PC-3 (cell line): ENCODE results near the gene UBAC2. TPM values are rescaled to one million over a fixed set of nuclear protein-coding genes. Genes with fewer than 3 reads are reported as not detected.

Experiments used
- ATAC-seq: fragments of 200-7000 bp; cut with Tn5 transposase; 2 replicates; pipeline ENCODE4 v1.9.1; 2020; ENCODE audit warnings: mild to moderate bottlenecking, moderate library complexity
- BruUV-seq: library from RNA; stranded (reverse); fragments of 400-500 nt; replicated peaks from 2 replicates; lab custom pipeline; 2021; lab: Mats Ljungman, UMichigan
- CTCF ChIA-PET: fragments of 300-600 bp; sonication (Branson Sonifier 250); formaldehyde crosslinking; loops from one replicate; lab custom pipeline; 2022; ENCODE audit warnings: antibody characterized with exemption; lab: Charles Lee
- POLR2A ChIA-PET: fragments of 300-600 bp; sonication (Branson Sonifier 250); formaldehyde crosslinking; loops from one replicate; lab custom pipeline; 2022; ENCODE audit warnings: antibody characterized with exemption; ENCODE audit not compliant: unreplicated experiment; lab: Charles Lee
- DNase-seq: peaks from one replicate; pipeline ENCODE4 v3.0.0-alpha.2; 2015
- H2AFZ ChIP-seq: fragments of 300-600 bp; sonication (generic); 2 replicates; pipeline ENCODE4 v1.6.0; 2016; ENCODE audit warnings: antibody characterized with exemption, low read length
- H3F3A ChIP-seq: fragments of 300-600 bp; sonication (generic); one replicate; pipeline ENCODE4 v1.6.0; 2017; ENCODE audit warnings: antibody characterized with exemption, low read length, control low read depth, mild to moderate bottlenecking; ENCODE audit not compliant: unreplicated experiment
- H3K27ac ChIP-seq: fragments of 300-600 bp; sonication (generic); 2 replicates; pipeline ENCODE4 v1.5.1; 2016; ENCODE audit warnings: mild to moderate bottlenecking, low read length
- H3K27me3 ChIP-seq: fragments of 300-600 bp; sonication (generic); 2 replicates; pipeline ENCODE4 v1.6.1; 2016; ENCODE audit warnings: low read length, mixed read lengths
- H3K36me3 ChIP-seq: fragments of 300-600 bp; sonication (generic); 2 replicates; pipeline ENCODE4 v1.6.1; 2016; ENCODE audit warnings: low read depth, mixed run types, low read length, mixed read lengths
- H3K4me1 ChIP-seq: fragments of 300-600 bp; sonication (generic); 2 replicates; pipeline ENCODE4 v1.5.1; 2016; ENCODE audit warnings: low read length; ENCODE audit not compliant: insufficient read depth
- H3K4me2 ChIP-seq: fragments of 300-600 bp; sonication (generic); 2 replicates; pipeline ENCODE4 v1.6.0; 2016; ENCODE audit warnings: low read length
- H3K4me3 ChIP-seq: fragments of 300-600 bp; sonication (generic); 2 replicates; pipeline ENCODE4 v1.5.1; 2016; ENCODE audit warnings: mild to moderate bottlenecking, low read length, mixed read lengths
- H3K79me2 ChIP-seq: fragments of 300-600 bp; sonication (generic); 2 replicates; pipeline ENCODE4 v1.6.1; 2017; ENCODE audit warnings: low read length, mixed read lengths
- H3K9ac ChIP-seq: fragments of 300-600 bp; sonication (generic); 2 replicates; pipeline ENCODE4 v1.6.0; 2016; ENCODE audit warnings: mild to moderate bottlenecking, low read length
- H3K9me2 ChIP-seq: fragments of 300-600 bp; sonication (generic); replicated peaks from 2 replicates; pipeline ENCODE4 v1.6.1; 2016; ENCODE audit warnings: mixed run types, low read length, mixed read lengths
- H3K9me3 ChIP-seq: fragments of 300-600 bp; sonication (generic); 2 replicates; pipeline ENCODE4 v1.6.1; 2016; ENCODE audit warnings: low read length, mixed read lengths
- H4K20me1 ChIP-seq: fragments of 300-600 bp; sonication (generic); 2 replicates; pipeline ENCODE4 v1.6.1; 2016; ENCODE audit warnings: low read length, mixed read lengths
- EZH2 ChIP-seq: fragments of 300-600 bp; sonication (generic); IDR thresholded peaks from one replicate; pipeline ENCODE4 v1.6.1; 2017; ENCODE audit warnings: antibody characterized with exemption, mild to moderate bottlenecking, low read length; ENCODE audit not compliant: unreplicated experiment
- EZH2phosphoT487 ChIP-seq: fragments of 300-600 bp; sonication (generic); IDR thresholded peaks from 2 replicates; pipeline ENCODE4 v1.6.1; 2018; ENCODE audit warnings: mild to moderate bottlenecking, antibody characterized with exemption, low read length, borderline replicate concordance
- intact Hi-C: fragments of 100-400 bp; cut with micrococcal nuclease; formaldehyde crosslinking; loops from 2 replicates; pipeline ENCODE4 v1.9.0; 2023
- total RNA-seq: library from RNA; depleted of rRNA; stranded (reverse); fragments of >200 nt; gene quantifications from 2 replicates; pipeline ENCODE4 v1.2.3, GENCODE V29; 2014
- TF ChIP-seq, protein P1 (sequence below): fragments of 300-600 bp; sonication (generic); conservative IDR thresholded peaks from 2 replicates; pipeline ENCODE4 v1.5.1; 2017; ENCODE audit warnings: antibody characterized with exemption, low read depth, mild to moderate bottlenecking, low read length

Gene UBAC2
- total RNA-seq, 1 experiment from 2014 or later: 34.5 TPM

- DNase-seq (no peak), ATAC-seq (no peak)
- H3K9me2 ChIP-seq: no peaks in the 10 kb centered on the region
- H3K36me3 ChIP-seq: no peaks in the 10 kb centered on the region
- POLR2A ChIA-PET: no interaction called here
- no peaks in the 10 kb centered on the region for H3F3A ChIP-seq
- no peak overlapping the region for H2AFZ ChIP-seq
- H3K4me3 ChIP-seq: no peak overlapping the region
- intact Hi-C loops: no loop called here
- H3K9me3 ChIP-seq: no peaks in the 10 kb centered on the region
- no peak overlapping the region for H3K4me2 ChIP-seq
- no peaks in the 10 kb centered on the region for H3K27me3 ChIP-seq
- CTCF ChIA-PET: no interaction called here
- BruUV-seq: no TSS peak
- no peaks in the 10 kb centered on the region for H3K4me1 ChIP-seq
- no peak for TF ChIP-seq EZH2
- H3K27ac ChIP-seq: no peak overlapping the region
- no peaks in the 10 kb centered on the region for H4K20me1 ChIP-seq
- no peak overlapping the region for H3K9ac ChIP-seq
- H3K79me2 ChIP-seq: no peaks in the 10 kb centered on the region
These were observed 99.3 kb downstream of the UBAC2 start for GRCh38 chr13:99299920-99300341.

DNA sequence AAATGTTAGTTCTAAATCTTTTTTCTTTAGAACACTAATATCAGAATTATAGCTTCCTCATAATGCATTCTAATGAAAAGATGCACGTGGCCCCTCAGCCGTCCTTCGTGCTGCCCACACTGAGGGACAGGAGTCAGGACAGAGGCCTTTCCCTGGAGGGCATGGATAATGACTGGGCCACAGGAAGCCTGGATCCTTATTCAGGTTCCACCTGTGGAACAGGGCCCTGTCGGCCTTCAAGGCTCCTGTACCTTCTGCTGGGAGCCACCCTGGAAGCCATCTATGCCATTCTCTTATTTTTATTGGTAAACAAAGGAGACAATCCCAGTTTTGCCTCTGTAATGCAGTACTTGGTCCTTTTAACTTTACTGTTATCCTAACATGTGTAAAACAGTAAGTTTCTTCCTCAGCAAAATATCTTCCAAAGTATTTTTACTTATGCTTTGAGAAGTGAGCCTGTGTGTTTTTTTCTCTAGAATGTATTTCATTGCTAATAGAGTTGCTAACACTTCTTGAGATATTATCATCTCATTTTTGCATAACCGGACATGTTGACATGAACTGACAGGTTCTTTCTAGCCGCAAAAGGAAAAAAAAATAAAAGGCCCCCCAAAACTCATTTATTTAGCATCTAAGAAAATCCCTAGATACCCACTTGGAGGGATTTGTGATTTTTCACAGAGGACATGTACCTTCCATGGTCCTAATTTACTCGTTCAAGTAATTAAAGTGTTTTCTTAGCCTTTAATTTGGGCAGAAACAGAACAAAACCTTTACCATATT lies 100.6 kb downstream of the UBAC2 start:
- ATAC-seq: no peak
- no peaks in the 10 kb centered on the region for H3F3A ChIP-seq
- no peaks in the 10 kb centered on the region for H3K4me1 ChIP-seq
- no peak overlapping the region for H3K4me3 ChIP-seq
- no peak overlapping the region for H3K9ac ChIP-seq
- TF ChIP-seq, protein P1, sequence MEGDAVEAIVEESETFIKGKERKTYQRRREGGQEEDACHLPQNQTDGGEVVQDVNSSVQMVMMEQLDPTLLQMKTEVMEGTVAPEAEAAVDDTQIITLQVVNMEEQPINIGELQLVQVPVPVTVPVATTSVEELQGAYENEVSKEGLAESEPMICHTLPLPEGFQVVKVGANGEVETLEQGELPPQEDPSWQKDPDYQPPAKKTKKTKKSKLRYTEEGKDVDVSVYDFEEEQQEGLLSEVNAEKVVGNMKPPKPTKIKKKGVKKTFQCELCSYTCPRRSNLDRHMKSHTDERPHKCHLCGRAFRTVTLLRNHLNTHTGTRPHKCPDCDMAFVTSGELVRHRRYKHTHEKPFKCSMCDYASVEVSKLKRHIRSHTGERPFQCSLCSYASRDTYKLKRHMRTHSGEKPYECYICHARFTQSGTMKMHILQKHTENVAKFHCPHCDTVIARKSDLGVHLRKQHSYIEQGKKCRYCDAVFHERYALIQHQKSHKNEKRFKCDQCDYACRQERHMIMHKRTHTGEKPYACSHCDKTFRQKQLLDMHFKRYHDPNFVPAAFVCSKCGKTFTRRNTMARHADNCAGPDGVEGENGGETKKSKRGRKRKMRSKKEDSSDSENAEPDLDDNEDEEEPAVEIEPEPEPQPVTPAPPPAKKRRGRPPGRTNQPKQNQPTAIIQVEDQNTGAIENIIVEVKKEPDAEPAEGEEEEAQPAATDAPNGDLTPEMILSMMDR: no peak
- TF ChIP-seq EZH2 (no peak), EZH2phosphoT487 (no peak)
- BruUV-seq: no TSS peak
- no peaks in the 10 kb centered on the region for H3K9me2 ChIP-seq
- POLR2A ChIA-PET: no interaction called here
- H3K79me2 ChIP-seq: no peaks in the 10 kb centered on the region
- no peak overlapping the region for H3K27ac ChIP-seq
- DNase-seq: no peak
- no peaks in the 10 kb centered on the region for H3K36me3 ChIP-seq
- H3K9me3 ChIP-seq: no peaks in the 10 kb centered on the region
- H4K20me1 ChIP-seq: no peaks in the 10 kb centered on the region
- CTCF ChIA-PET: no interaction called here
- no peak overlapping the region for H2AFZ ChIP-seq
- H3K27me3 ChIP-seq: no peaks in the 10 kb centered on the region
- H3K4me2 ChIP-seq: no peak overlapping the region
- intact Hi-C loops: no loop called here

- Histone ChIP-seq H3K79me2 (no peaks in the 10 kb centered on the region), H3K9me3 (no peaks in the 10 kb centered on the region), H3K36me3 (no peaks in the 10 kb centered on the region), H3K4me3 (no peak overlapping the region), H3K9ac (no peak overlapping the region), H3F3A (no peaks in the 10 kb centered on the region), H3K4me2 (no peak overlapping the region), H3K9me2 (no peaks in the 10 kb centered on the region), H2AFZ (no peak overlapping the region), H4K20me1 (no peaks in the 10 kb centered on the region), H3K4me1 (peaks cover under 1% of the 10 kb centered on the region), H3K27ac (no peak overlapping the region), H3K27me3 (no peaks in the 10 kb centered on the region)
- TF ChIP-seq EZH2phosphoT487 (no peak), EZH2 (no peak)
- TF ChIP-seq, protein P1: no peak
- no TSS peak for BruUV-seq
- ChIA-PET CTCF (no interaction called here), POLR2A (no interaction called here)
- intact Hi-C loops: no loop called here
- no peak for ATAC-seq
- no peak for DNase-seq
These were observed 101.4 kb downstream of the UBAC2 start for GRCh38 chr13:99301913-99302636.
